GM10266 (cell line): Measurements from ENCODE around the gene SCCPDH.

Experiments
- DNase-seq: peaks from one replicate; pipeline ENCODE4 v3.0.0; 2012; ENCODE audit errors: extremely low spot score
- TF ChIP-seq, protein P1 (sequence below): IDR thresholded peaks from 2 replicates; pipeline ENCODE4 v1.5.1; 2012; ENCODE audit warnings: mild to moderate bottlenecking, low read depth; ENCODE audit not compliant: control insufficient read depth, insufficient read depth; ENCODE audit errors: missing control alignments

Gene SCCPDH

DNA sequence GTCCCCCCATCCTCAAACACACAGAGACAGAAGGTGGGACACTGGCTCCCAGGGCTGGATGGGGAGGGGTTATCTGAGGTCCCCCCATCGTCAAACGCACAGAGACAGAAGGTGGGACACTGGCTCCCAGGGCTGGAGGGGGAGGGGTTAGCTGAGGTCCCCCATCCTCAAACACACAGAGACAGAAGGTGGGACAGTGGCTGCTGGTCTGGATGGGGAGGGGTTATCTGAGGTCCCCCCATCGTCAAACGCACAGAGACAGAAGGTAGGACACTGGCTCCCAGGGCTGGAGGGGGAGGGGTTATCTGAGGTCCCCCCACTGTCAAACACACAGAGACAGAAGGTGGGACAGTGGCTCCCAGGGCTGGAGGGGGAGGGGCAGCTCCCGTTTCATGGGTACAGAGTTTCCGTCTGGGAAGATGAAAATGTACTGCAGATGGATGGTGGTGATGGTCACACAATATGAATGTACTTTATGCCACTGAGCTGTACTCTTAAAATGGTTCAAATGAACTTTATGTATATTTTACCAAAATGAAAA is 69.2 kb downstream of the SCCPDH start:
- no peak for DNase-seq
- TF ChIP-seq, protein P1, sequence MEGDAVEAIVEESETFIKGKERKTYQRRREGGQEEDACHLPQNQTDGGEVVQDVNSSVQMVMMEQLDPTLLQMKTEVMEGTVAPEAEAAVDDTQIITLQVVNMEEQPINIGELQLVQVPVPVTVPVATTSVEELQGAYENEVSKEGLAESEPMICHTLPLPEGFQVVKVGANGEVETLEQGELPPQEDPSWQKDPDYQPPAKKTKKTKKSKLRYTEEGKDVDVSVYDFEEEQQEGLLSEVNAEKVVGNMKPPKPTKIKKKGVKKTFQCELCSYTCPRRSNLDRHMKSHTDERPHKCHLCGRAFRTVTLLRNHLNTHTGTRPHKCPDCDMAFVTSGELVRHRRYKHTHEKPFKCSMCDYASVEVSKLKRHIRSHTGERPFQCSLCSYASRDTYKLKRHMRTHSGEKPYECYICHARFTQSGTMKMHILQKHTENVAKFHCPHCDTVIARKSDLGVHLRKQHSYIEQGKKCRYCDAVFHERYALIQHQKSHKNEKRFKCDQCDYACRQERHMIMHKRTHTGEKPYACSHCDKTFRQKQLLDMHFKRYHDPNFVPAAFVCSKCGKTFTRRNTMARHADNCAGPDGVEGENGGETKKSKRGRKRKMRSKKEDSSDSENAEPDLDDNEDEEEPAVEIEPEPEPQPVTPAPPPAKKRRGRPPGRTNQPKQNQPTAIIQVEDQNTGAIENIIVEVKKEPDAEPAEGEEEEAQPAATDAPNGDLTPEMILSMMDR = no peak

DNA sequence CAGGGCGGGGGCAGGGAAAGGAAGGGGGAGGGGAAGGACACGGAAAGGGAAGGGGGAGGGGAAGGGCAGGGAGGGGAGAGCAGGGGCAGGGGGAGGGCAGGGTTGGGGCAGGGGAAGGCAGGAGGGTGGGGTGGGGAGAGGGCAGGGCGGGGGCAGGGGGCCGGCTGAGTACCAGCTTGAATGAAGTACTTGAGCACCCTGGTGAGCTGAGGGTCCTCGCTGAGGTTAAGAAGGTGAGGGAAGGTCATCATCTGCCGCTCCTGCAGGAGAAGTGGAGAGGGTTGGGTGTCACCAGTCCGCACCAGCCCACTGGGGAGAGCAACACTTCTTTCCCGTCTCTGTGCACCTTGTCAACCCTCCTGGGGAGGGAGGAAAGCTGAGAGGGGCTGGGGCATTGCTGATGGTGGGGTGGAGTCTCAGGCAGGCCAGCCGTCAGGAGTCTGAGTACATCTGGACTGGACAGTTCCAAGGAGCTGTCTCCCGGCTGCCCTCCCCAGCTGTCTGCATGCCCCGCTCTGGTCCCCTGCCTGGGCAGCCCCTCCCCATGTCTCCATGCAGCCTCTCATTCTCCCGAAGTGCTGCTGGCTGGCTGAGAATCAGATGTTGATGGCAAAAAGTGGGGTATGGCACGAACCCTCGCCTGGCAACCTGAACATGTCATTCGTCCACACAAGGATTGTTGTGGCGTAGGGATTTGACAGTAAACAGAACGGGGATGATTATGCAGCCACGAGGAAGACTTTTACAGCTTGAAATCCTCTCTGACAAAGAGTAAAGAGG is 70.0 kb downstream of the SCCPDH start:
- DNase-seq = no peak
- TF ChIP-seq, protein P1 = no peak

DNA sequence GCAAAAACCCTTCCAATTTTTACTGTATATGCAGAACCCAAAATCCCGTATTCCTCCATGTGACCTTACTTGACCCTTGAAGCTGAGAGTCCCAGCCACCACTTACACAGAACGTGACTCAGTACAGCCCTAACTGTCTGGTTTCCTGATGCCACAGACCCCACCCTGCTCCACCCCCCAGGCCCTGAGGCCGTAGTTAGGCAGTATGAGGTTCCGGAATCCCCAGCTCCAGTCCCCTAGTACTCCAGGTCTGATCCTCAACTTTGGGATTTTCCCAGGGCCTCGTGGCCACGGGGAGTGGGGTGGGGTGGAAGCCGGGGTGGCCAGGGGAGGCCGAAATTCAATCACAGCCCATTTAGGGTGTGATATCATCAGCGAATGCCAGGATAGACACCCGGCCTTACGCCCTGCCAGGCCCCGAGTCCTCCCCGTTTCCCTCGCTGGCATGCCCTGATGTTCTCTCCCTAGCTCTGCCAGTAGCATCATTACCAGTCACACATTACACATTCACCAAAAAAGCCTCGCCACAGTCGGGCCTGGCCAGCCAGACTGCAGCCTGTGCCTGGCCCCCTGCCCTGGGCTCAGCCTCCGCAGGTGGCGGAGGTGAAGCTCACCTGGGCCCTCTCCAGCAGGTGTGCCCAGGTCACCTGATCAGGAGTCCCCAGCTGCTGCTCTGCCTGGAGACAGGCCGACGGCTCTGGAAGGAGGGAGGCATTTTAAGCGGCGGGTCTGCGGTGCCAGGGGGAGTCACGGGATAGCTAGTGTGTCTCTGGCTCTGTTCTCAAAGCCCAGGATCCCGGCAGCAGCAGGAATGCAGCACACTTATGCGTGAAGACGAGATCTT is 70.8 kb downstream of the SCCPDH start:
- TF ChIP-seq, protein P1 = no peak
- no peak for DNase-seq

DNA sequence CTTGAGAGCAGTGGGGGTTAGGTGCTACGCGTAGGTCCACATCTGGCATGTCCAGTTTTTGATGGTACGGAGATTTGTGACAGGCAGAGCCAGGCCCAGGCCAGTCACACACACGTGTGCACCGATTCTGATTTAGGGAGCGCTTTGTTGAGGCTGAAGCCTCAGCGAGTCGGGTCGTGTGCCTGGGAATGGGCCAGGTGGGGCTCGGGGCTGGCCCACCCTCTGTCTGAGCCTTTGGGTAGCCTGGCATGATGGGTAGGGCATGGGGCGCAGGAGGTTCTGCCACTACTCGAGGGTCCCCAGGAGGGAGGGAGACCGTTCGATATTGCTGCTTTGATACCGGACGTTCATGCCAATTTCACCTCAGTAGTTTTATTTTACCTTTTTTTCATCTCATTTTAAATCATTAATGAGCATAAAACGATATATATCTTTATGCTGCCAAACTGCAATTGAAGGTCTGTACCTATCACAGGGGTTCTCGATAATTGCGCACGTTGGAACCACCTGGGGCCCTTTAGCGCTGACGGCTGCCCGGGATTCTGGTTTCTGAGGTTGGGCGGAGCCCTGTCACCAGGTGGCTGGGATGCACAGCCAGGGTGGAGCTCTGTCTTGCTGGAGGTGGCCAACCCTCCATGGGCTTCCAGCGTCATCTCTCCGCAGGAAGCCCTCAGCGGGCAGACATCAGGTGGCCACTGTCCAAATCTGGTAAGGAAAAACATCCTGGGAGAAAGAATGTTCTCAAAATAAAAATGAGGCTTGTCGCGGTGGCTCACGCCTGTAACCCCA is 71.9 kb downstream of the SCCPDH start:
- TF ChIP-seq, protein P1 = no peak
- DNase-seq = no peak

DNA sequence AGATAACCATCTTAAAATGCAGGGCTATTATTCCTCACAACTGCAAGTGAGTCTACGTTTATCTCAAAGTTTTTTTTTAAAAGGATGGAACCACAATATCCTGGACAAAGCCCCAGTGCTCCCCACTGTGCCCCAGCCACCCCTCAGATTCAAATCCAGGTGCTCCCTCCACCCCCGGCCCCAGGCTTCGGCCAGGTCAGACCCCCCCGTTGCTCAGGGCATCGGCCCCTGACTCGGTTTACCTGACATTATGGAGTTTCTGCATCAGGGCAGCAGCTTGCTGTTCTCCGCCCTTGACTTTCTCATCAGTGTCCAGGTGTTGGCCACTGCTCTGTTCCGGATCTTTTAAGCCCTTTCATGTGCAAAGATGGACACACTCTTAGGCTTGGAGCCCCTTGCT is 72.9 kb downstream of the SCCPDH start:
- no peak for DNase-seq
- TF ChIP-seq, protein P1 = no peak

DNA sequence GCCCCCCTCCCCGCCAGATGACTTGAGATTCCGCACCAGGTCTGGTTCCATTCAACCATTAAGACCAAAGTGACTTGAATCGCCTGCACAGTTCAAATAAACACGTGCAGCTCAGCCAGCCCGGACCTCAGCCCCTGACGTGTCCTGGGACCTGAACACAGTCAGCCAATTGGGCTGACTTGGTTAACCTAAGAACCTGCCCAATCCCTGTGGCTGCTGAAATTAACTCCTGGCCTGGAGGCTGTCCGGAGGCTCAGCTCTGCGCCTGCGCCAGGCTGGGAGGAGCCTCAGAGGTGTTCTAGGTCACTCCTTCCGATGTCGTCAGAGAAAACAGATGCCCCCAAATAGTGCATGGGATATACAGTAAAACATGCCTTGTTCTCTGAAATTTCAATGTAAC is 73.4 kb downstream of the SCCPDH start:
- DNase-seq = no peak
- TF ChIP-seq, protein P1 = no peak
